Activated CD4-positive, CD25-positive, alpha-beta regulatory T cell treated with anti-CD3 and anti-CD28 coated beads, Interleukin-2, amount 50 U/mL, for 72 hours (primary cell): ENCODE measurements around the gene KLF16.
A peak's percentile ranks its signal among the peaks of the same experiment; 100 is the strongest.
"Not testable (repeated sequence)": the region's sequence is repeated elsewhere in the genome, so short reads cannot be mapped to it uniquely, and the experiment has no call there.

Experiments
- DNase-seq: peaks from one replicate; pipeline ENCODE4 v3.0.0; 2021

The KLF16 gene

DNA sequence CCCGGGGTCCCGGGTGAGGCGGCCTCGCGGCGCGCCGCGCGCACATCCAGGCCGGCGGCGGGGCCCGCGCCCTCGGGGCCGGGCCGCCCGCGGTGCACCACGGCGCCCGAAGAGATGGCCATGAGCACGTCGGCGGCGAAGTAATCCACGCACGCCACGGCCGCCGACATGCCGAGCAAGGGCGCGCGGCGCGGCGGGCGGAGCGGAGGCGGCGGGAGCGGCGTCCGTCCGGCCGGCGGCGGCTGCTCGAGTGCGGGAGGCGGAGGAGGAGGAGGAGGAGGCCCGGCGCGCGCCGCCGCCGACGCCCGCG lies at the start of gene KLF16:
KLF16 (minus strand) TSS at position 252 of the 310 bp plus-strand sequence; CDS start at position 170, 82 bp downstream.
- DNase-seq, result no peak

- DNase-seq, result no peak
Measured at GRCh38 chr19:1912760-1913505, 49.6 kb upstream of the KLF16 start.

- no peak for DNase-seq
Measured at GRCh38 chr19:1911995-1912394, 48.6 kb upstream of the KLF16 start.

DNA sequence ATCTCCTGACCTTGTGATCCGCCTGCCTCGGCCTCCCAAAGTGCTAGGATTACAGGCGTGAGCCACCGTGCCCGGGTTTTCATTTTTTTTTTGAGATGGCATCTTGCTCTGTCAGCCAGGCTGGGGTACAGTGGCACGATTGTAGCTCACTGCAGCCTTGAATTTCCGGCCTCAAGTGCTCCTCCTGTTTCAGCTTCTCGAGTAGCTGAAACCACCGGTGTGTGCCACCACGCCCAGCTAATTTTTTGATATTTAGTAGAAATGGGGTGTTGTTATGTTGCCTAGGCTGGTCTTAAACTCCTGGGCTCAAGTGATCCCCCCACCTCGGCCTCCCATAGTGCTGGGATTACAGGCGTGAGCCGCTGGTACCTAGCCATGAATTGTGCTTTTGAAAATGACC lies 47.7 kb upstream of the KLF16 start:
- no peak for DNase-seq

DNA sequence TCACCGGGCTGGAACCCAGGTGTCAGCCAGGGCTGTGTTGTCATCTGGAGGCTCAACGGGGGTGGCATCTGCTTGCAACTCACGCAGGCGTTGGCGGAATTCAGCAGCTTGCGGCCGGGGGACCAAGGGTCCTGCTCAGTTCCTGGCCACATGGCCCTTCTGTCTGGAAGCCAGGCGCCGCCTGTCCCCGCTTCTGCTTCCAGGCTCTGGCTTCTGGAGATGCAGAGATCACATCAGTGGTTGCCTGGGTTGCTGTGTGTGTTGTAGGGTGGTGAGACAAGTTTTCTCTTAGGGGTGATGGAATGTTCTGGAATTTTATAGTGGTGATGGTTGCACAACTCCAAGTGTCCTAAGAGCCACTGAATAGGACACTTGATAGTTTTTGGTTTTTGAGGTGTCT lies 46.8 kb upstream of the KLF16 start:
- DNase-seq, result no peak

- no peak for DNase-seq
Measured at GRCh38 chr19:1909761-1910080, 46.3 kb upstream of the KLF16 start.

DNA sequence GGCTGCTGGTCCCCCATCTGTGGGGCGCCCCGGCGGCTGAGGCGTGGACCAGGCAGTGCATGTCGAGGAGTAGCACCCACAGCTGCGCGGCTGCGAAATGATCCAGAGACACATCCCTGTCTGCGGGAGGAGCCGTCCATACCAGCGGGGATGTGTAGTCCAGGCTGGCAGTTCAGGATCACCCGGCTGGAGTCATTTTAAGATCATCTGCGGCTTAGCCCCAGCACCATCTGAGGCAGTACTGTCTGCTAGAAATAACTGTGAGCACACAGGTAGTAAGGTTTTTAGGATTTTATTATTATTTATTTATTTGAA lies 44.9 kb upstream of the KLF16 start:
- no peak for DNase-seq

- no peak for DNase-seq
Measured at GRCh38 chr19:1907563-1908363, 44.4 kb upstream of the KLF16 start.

- no peak for DNase-seq
Measured at GRCh38 chr19:1906985-1907562, 43.7 kb upstream of the KLF16 start.

- no peak for DNase-seq
Measured at GRCh38 chr19:1905863-1906375, 42.5 kb upstream of the KLF16 start.

GRCh38 chr19:1905110-1905862 lies 41.9 kb upstream of the KLF16 start, which contains the start of the genes ADAT3 and SCAMP4:
Gene ADAT3, plus strand, starts transcription at chr19:1905399. Its CDS starts 6,649 bp downstream, at chr19:1912048.
Gene SCAMP4, plus strand, starts transcription at chr19:1905399. Its CDS starts 9,621 bp downstream, at chr19:1915020.
- DNase-seq, result peak; percentile 98

DNA sequence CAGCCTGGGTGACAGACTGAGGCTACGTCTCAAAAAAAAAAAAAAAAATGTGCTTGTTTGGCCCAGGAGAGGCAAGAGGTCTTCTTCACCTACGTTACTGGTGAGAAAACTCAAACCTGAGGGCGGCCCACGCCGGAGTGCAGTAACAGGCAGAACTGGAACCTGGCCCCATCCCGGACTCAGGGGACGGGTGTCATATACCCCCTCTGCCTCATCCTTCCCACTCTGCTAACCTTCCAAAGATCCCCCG lies 41.4 kb upstream of the KLF16 start:
- DNase-seq, result no peak

GRCh38 chr19:1902923-1903322 lies 39.5 kb upstream of the KLF16 start:
- DNase-seq, result no peak

DNA sequence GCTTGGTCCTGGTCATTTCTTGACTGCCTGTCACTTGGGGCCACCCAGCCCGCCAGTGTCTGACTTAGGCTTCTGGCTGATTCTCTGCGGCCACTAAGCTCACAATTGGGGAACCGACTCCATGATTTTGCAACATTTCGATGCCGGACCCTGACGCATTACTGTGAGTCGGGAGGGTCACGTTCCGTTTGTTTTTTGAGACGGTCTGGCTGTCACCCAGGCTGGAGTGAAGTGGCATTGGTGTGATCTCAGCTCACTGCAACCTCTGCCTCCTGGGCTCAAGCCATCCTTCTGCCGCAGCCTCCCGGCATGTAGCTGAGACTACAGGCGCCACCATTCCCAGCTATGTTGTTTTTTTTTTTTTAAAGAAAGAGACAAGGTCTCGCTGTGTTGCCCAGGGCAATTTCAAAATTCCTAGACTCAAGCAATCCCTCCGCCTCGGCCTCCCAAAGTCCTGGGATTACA lies 38.6 kb upstream of the KLF16 start:
- no peak for DNase-seq

GRCh38 chr19:1896508-1896907 lies 33.1 kb upstream of the KLF16 start:
- no peak for DNase-seq

- no peak for DNase-seq
Measured at GRCh38 chr19:1893791-1894190, 30.4 kb upstream of the KLF16 start.

- no peak for DNase-seq
Measured at GRCh38 chr19:1889907-1890306, 26.5 kb upstream of the KLF16 start.

DNA sequence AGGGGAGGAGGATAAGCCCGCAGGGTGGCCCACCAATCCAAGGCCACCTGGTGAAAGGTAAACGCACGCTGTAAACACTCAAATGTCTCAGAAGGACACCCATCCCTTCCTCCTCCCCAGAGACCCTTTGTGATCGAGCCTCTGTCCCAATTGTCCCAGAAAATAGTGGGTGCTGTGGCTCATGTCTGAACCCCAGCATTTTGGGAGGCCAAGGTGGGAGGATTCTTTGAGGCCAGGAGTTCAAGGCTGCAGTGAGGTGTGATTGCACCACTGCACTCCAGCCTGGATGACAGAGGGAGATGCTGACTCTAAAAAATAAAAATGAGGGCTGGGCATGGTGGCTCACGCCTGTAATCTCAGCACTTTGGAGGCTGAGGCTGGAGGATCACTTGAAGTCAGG lies 25.0 kb upstream of the KLF16 start:
- no peak for DNase-seq

GRCh38 chr19:1886360-1886759 lies 23.0 kb upstream of the KLF16 start:
- not testable (repeated sequence) for DNase-seq

DNA sequence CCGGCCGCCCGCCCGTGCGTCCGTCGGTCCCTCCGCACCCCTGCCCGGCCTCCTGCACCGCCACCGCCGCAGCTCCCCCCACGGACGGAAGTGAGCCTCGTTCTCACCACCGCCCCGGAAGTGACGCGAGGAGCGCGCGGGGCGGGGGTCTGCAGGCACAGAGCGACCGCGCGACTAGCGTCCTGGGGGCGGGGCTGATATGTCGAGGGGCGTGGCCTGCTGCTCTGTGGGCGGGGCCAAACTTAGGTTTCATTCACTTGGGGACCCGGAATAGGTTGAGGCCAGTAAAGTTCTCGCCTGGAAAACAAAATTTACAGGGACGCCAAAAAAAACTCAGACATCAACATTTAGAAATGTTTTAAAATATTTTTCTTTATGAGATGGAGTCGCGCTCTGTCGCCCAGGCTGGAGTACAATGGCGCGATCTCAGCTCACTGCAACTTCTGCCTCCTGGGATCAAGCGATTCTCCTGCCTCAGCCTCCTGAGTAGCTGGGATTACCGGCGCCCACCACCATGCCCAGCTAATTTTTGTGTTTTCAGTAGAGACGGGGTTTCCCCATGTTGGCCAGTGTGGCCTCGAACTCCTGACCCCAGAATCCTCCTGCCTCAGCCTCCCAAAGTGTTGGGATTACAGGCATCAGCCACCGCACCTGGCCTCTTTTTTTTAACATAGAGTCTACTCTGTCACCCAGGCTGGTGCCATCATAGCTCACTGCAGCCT lies 22.2 kb upstream of the KLF16 start, which contains the start of gene ABHD17A:
ABHD17A (minus strand) TSS at position 99 of the 722 bp plus-strand sequence. CDS start 3,930 bp downstream, outside the sequence.
- peak; percentile 96 for DNase-seq

GRCh38 chr19:1884719-1885334 lies 21.4 kb upstream of the KLF16 start:
- no peak for DNase-seq

DNA sequence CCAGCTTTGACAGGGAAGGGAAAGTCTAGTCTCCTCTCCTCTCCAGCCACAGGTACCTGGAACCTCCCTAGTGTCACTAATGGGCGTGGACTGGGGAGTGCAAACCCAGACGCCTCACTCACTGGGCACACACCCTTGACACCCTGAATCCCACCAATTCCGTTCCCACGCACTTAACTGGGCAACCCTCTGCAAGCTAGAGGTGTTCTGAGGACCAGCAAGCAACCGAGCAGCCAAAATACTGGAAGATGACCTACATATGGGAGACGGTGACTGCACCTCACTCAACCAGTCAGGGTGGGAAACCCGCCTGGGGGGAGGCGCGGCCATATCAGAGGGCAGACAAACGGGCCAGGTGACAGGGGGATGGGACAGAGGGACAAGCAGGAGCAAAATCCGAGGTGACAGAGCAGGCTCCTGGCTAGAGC lies 20.9 kb upstream of the KLF16 start:
- no peak for DNase-seq
